Stomach (tissue), 9 donors: Measurements from ENCODE around the gene LYPLA2. TPM values are rescaled to one million over a fixed set of nuclear protein-coding genes. Genes with fewer than 3 reads are reported as not detected.
"Not testable (repeated sequence)": the region's sequence is repeated elsewhere in the genome, so short reads cannot be mapped to it uniquely, and the experiment has no call there.

ENCODE experiments used
- DNase-seq, 2 donors: peaks; one replicate each; pipeline versions ENCODE4 v3.0.0 to v3.0.0-alpha.2; 2013 to 2019
- H3K27ac ChIP-seq, 5 donors: fragments of 200-600 bp in 4 of 5; sonication (generic) in 4 of 5; one replicate each; pipeline ENCODE4 v1.5.1; 2013 to 2019; ENCODE audit warnings: mild to moderate bottlenecking in 1 of 5, moderate library complexity in 1 of 5
- H3K27me3 ChIP-seq, 3 donors: fragments of 200-600 bp; sonication (generic); one replicate each; pipeline ENCODE4 v1.5.1; 2017 to 2019; ENCODE audit warnings: mixed run types in 1 of 3
- H3K36me3 ChIP-seq, 4 donors: fragments of 200-600 bp; sonication (generic); 1 replicate in 3 of 4; 2 replicates in 1 of 4; pipeline ENCODE4 v1.5.1; 2016 to 2019
- H3K4me1 ChIP-seq, 4 donors: fragments of 200-600 bp; sonication (generic); one replicate each; pipeline ENCODE4 v1.5.1; 2016 to 2019
- H3K4me3 ChIP-seq, 4 donors: fragments of 200-600 bp; sonication (generic) in 3 of 4; one replicate each; pipeline ENCODE4 v1.5.1; 2016 to 2019; ENCODE audit warnings: mild to moderate bottlenecking in 1 of 4
- H3K9me3 ChIP-seq, 4 donors: fragments of 200-600 bp; sonication (generic); one replicate each; pipeline ENCODE4 v1.5.1; 2016 to 2019
- EP300 ChIP-seq: sonication (generic); formaldehyde crosslinking; IDR thresholded peaks from one replicate; pipeline ENCODE4 v1.6.1; 2017; ENCODE audit warnings: antibody characterized with exemption
- POLR2A ChIP-seq, 4 donors: fragments of 450-650 bp; IDR thresholded peaks; one replicate each; pipeline ENCODE4 v1.6.1; 2016; ENCODE audit warnings: antibody characterized with exemption in 4 of 4, control low read depth in 2 of 4, mild to moderate bottlenecking in 1 of 4, moderate library complexity in 1 of 4
- POLR2AphosphoS5 ChIP-seq, 3 donors: sonication (generic); formaldehyde crosslinking; IDR thresholded peaks; one replicate each; pipeline ENCODE4 v1.6.1; 2016; ENCODE audit warnings: antibody characterized with exemption in 3 of 3
- WGBS, 5 donors: extraction: QIAGEN DNeasy Blood & Tissue Kit in 3 of 5; methylation state at CpG; one replicate each; pipeline versions ENCODE4 v1.1.5 to v1.1.7; 2013 to 2018; 5-methylcytosine and 5-hydroxymethylcytosine counted together
- intact Hi-C: fragments of 100-400 bp; cut with DNase I; formaldehyde crosslinking; loops from one replicate; pipeline ENCODE4 v1.15.1; 2023; ENCODE audit warnings: low total_unique reads
- polyA plus RNA-seq, 3 donors: library from polyadenylated mRNA; stranded (reverse); fragments of 200-250 nt; gene quantifications; one replicate each; pipeline ENCODE4 v1.2.3, GENCODE V29; 2013
- total RNA-seq, 5 donors: library from RNA; depleted of rRNA; stranded (reverse); fragments of >200 nt; gene quantifications; one replicate each; pipeline versions ENCODE4 v1.1.0 to v1.2.3, GENCODE V29; 2014 to 2016
- TF ChIP-seq, protein P1 (sequence below), 7 experiments: fragments of 450-650 bp in 4 of 7; fragments of 200-600 bp in 3 of 7; sonication (generic) in 3 of 7; IDR thresholded peaks; one replicate each; pipeline ENCODE4 v1.5.1; 2016 to 2019; ENCODE audit warnings: antibody characterized with exemption in 7 of 7, control low read depth in 2 of 7, mild to moderate bottlenecking in 1 of 7
- donor health status: healthy with polysubstance abuse.
- donor health status: Bipolar disorder and iron deficiency.
- donor health status: healthy.

LYPLA2 gene
- total and polyA plus RNA-seq, 8 donors, result 29.0 to 85.2 (median 64.3) TPM

DNA sequence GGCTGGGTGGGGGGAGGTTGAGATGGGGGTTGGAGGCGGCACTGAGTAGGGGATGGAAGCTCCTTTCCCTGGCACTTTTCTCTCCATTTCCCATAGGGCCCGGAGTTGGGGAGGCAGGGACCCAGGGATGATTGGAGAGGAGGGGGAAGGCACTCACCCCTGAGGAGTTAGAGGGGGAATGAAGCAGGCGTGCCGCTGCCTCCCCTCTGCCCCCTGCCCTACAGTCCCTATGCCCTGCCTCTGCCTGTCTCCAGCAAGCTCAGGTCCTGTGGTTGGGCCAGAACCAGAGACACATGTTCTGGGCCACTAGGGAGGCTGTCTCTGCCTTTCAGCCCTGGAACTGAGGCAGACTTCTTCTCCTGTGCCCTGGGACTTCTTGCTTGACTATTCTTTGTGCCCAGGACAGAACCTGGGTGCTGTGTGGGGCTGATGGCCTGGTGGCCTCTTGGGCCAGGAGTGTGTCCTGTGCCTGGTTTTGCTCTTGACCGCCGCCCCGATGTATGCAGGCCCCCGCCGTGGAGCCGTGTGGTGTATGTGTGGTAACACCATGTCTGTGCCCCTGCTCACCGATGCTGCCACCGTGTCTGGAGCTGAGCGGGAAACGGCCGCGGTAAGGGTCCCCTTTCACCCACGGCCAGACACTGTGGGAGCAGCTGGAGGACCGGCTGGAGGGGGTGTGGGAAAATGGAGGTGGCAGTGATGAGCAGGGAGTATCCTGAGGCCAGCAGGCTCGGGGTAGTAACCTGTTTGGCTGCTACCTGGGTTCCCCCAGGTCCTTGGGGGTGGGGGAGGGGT lies 1.4 kb downstream of the LYPLA2 start:
- TF ChIP-seq POLR2A (IDR thresholded peaks at IDR 0.05), result no peak
- TF ChIP-seq POLR2AphosphoS5 (IDR thresholded peaks at IDR 0.05), result no peak
- TF ChIP-seq, protein P1, sequence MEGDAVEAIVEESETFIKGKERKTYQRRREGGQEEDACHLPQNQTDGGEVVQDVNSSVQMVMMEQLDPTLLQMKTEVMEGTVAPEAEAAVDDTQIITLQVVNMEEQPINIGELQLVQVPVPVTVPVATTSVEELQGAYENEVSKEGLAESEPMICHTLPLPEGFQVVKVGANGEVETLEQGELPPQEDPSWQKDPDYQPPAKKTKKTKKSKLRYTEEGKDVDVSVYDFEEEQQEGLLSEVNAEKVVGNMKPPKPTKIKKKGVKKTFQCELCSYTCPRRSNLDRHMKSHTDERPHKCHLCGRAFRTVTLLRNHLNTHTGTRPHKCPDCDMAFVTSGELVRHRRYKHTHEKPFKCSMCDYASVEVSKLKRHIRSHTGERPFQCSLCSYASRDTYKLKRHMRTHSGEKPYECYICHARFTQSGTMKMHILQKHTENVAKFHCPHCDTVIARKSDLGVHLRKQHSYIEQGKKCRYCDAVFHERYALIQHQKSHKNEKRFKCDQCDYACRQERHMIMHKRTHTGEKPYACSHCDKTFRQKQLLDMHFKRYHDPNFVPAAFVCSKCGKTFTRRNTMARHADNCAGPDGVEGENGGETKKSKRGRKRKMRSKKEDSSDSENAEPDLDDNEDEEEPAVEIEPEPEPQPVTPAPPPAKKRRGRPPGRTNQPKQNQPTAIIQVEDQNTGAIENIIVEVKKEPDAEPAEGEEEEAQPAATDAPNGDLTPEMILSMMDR (IDR thresholded peaks at IDR 0.05), result no peak
- no peak for TF ChIP-seq EP300
- no peaks in the 10 kb centered on the region for H3K27me3 ChIP-seq
- H3K4me1 ChIP-seq, result peaks cover 60 to 73% (median 69%) of the 10 kb centered on the region in 4 donors
- intact Hi-C loops, result no loop called here
- no peaks in the 10 kb centered on the region for H3K9me3 ChIP-seq
- H3K36me3 ChIP-seq, result peaks cover 36 to 62% (median 61%) of the 10 kb centered on the region in 4 donors
- 36 to 59% (median 49%) methylated on average over 11 to 19 of the region's 19 CpGs for WGBS, 5 donors
- peak overlapping the region; percentile 82 to 88 (median 84) for H3K27ac ChIP-seq
- DNase-seq, result no peak
- H3K4me3 ChIP-seq, result peak overlapping the region; percentile 70 to 87 (median 82)

DNA sequence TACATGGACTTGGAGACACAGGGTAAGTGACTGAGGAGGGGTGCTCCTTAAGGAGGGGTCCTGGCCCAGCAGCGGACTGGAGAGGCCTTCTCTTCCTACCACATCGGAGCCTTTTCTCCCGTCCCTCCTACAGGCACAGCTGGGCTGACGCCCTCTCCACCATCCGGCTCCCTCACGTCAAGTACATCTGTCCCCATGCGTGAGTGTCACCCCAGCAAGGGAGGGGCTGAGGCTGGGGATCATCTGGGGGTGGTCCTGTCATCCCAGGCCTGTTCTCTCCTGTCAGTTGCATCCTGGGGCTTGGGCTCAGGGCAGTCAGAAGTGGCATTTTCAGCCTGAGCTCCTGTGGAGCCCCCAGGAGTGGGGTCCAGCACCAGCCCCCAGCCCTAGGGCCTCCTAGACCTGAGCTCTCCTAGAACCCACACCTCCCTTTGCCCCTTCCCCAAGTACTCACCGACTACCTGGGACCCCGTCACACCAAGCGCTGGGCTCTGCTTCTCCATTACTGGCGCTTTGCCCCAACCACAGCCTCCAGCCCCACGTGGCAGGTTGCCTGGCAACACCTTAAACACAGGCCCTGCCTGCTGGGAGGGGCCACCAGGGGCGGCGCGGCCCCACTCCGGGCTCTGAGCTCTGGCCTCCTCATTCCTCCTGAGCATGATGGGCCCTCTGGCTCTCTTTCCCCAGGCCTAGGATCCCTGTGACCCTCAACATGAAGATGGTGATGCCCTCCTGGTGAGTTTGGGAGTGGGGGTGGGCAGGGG lies 2.3 kb downstream of the LYPLA2 start:
- WGBS, 5 donors, result 37 to 59% (median 51%) methylated on average over 8 to 16 of the region's 16 CpGs
- intact Hi-C loops, result no loop called here
- Histone ChIP-seq H3K9me3 (no peaks in the 10 kb centered on the region), H3K4me3 (peak overlapping the region in 3 of 4 donors; percentile 70 to 87 (median 78)), H3K27me3 (no peaks in the 10 kb centered on the region), H3K36me3 (peaks cover 30 to 62% (median 60%) of the 10 kb centered on the region in 4 donors), H3K27ac (peak overlapping the region; percentile 20 to 87 (median 82)), H3K4me1 (peaks cover 69 to 81% (median 77%) of the 10 kb centered on the region in 4 donors)
- DNase-seq, result peak; percentile 89 to 90
- TF ChIP-seq, protein P1 (IDR thresholded peaks at IDR 0.05), result peak in 1 of 7 experiments; percentile 8
- peak in 1 of 3 donors; percentile 34 for TF ChIP-seq POLR2AphosphoS5 (IDR thresholded peaks at IDR 0.05)
- TF ChIP-seq EP300, result no peak

- H3K9me3 ChIP-seq, result no peaks in the 10 kb centered on the region
- 27 to 52% (median 42%) methylated on average over 12 to 21 of the region's 21 CpGs for WGBS, 5 donors
- H3K27ac ChIP-seq, result peak overlapping the region; percentile 20 to 87 (median 52)
- DNase-seq, result peak in 1 of 2 donors; percentile 46
- peaks cover 28 to 55% (median 55%) of the 10 kb centered on the region in 4 donors for H3K36me3 ChIP-seq
- peak overlapping the region in 1 of 4 donors; percentile 17 for H3K4me3 ChIP-seq
- TF ChIP-seq POLR2A (IDR thresholded peaks at IDR 0.05), result no peak
- TF ChIP-seq, protein P1 (IDR thresholded peaks at IDR 0.05), result no peak
- no peak for TF ChIP-seq EP300
- no peak for TF ChIP-seq POLR2AphosphoS5 (IDR thresholded peaks at IDR 0.05)
- H3K4me1 ChIP-seq, result peaks cover 73 to 90% (median 86%) of the 10 kb centered on the region in 4 donors
- intact Hi-C loops, result no loop called here
- no peaks in the 10 kb centered on the region for H3K27me3 ChIP-seq
Measured at GRCh38 chr1:23793861-23794731, 3.2 kb downstream of the LYPLA2 start.

DNA sequence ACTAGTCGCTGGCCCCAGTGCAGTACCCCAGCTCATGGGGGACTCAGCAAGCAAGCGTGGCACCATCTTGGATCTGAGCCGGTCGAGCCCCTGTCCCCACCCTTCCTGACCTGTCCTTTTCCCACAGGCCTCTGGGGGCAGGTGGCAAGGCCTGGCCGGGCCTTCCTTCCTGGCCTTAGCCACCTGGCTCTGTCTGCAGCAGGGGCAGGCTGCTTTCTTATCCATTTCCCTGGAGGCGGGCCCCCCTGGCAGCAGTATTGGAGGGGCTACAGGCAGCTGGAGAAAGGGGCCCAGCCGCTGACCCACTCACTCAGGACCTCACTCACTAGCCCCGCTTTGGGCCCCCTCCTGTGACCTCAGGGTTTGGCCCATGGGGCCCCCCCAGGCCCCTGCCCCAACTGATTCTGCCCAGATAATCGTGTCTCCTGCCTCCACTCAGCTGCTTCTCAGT lies 3.8 kb downstream of the LYPLA2 start:
- peaks cover 28 to 55% (median 55%) of the 10 kb centered on the region in 4 donors for H3K36me3 ChIP-seq
- not testable (repeated sequence) for DNase-seq

More for the DNA sequence above, 3.8 kb downstream of the LYPLA2 start:
- H3K4me3 ChIP-seq, intact Hi-C loops, H3K9me3 ChIP-seq, H3K27me3 ChIP-seq: not testable (repeated sequence)
- 49 to 66% (median 58%) methylated on average over 6 to 9 of the region's 9 CpGs for WGBS, 5 donors
- H3K4me1 ChIP-seq, result peaks cover 78 to 92% (median 90%) of the 10 kb centered on the region in 4 donors
- peak overlapping the region in 2 of 5 donors; percentile 24 to 83 for H3K27ac ChIP-seq
